ENCODE data around the gene TPCN1. TPM values are rescaled to one million over a fixed set of nuclear protein-coding genes. Genes with fewer than 3 reads are reported as not detected.

Gene TPCN1
- total RNA-seq, 1 experiment from 2014 or later = 13.5 TPM

GRCh38 chr12:113226696-113227568, 5.7 kb downstream of the TPCN1 start:
- Histone ChIP-seq H3K4me1 (ENCODE audit: insufficient read depth, low read length) (peaks cover 4% of the 10 kb centered on the region; the same call in 1 of the 2 replicates), H3K14ac (ENCODE audit: insufficient read depth, low read length) (no peak overlapping the region), H3K79me1 (ENCODE audit: insufficient read depth, low read depth, low read length, poor library complexity, severe bottlenecking) (no peaks in the 10 kb centered on the region), H3K4ac (ENCODE audit: low read depth, low read length) (no peak overlapping the region), H3T11ph (ENCODE audit: low read length) (no peak overlapping the region), H2BK20ac (ENCODE audit: low read depth, low read length, poor library complexity, severe bottlenecking) (no peak overlapping the region), H3K9me3 (ENCODE audit: control insufficient read depth, low read depth, low read length) (no peaks in the 10 kb centered on the region), H2BK5ac (ENCODE audit: insufficient read length, low read length) (no peak overlapping the region), H3K23me2 (ENCODE audit: insufficient read length, low read depth, low read length, poor library complexity, severe bottlenecking) (peaks cover 5% of the 10 kb centered on the region), H2AK5ac (ENCODE audit: insufficient read length, low read length) (no peak overlapping the region), H3K18ac (ENCODE audit: insufficient read length, low read depth, low read length) (no peak overlapping the region), H4K91ac (ENCODE audit: insufficient read length, low read depth, low read length) (no peak overlapping the region), H4K20me1 (ENCODE audit: control insufficient read depth, insufficient read depth, insufficient read length) (no peaks in the 10 kb centered on the region), H3K79me2 (ENCODE audit: insufficient read depth, low read length) (peaks cover 1% of the 10 kb centered on the region; the same call in 1 of the 2 replicates), H3K23ac (ENCODE audit: insufficient read length, low read depth, low read length) (no peak overlapping the region), H2AFZ (ENCODE audit: low read length) (no peak overlapping the region), H2BK12ac (ENCODE audit: insufficient read length, low read depth, low read length) (no peak overlapping the region), H2BK15ac (ENCODE audit: low read depth, low read length) (no peak overlapping the region), H4K5ac (ENCODE audit: insufficient read length, low read depth, low read length) (no peak overlapping the region), H2BK120ac (ENCODE audit: low read depth, low read length, poor library complexity, severe bottlenecking) (no peak overlapping the region), H3K56ac (ENCODE audit: insufficient read length, low read depth, low read length) (no peak overlapping the region), H3K27me3 (ENCODE audit: insufficient read depth, low read length) (no peaks in the 10 kb centered on the region), H3K4me2 (ENCODE audit: insufficient read depth, insufficient read length, low read length) (no peak overlapping the region), H3K9ac (ENCODE audit: extremely low read depth, insufficient read length, low read length) (no peak overlapping the region), H4K8ac (replicated peaks; ENCODE audit: insufficient read length, low read depth, low read length) (no peak overlapping the region), H3K27ac (ENCODE audit: insufficient read length, low read depth, low read length) (no peak overlapping the region)
- Mint-ChIP-seq H3K27ac (peak overlapping the region in 2 of 3 experiments; percentile 68 to 77; a peak in 3 of 7 replicates), H3K36me3 (ENCODE audit: insufficient read depth in 1 of 3, low read depth in 3 of 3) (peaks cover 24 to 38% (median 28%) of the 10 kb centered on the region in 3 experiments), H3K27me3 (ENCODE audit: low read depth) (no peaks in the 10 kb centered on the region), H3K4me1 (peaks cover 22% of the 10 kb centered on the region in 2 experiments), H3K9me3 (peaks cover 0 to 3% of the 10 kb centered on the region in 2 experiments; a peak in 1 of 5 replicates), H3K4me3 (no peak overlapping the region)
- no peak for TF ChIP-seq CTCF (conservative IDR thresholded peaks at IDR 0.05)
- no CpG with 5 or more reads among the region's 13 CpGs for WGBS (ENCODE audit: extremely low coverage, insufficient read length, low lambda C conversion rate)
- no peak for DNase-seq

All from H9 (cell line).